Tibial nerve (tissue), 4 donors: Measurements from ENCODE around the gene ADPRH.
"Not testable (repeated sequence)": the region's sequence is repeated elsewhere in the genome, so short reads cannot be mapped to it uniquely, and the experiment has no call there.

Source experiments
- EP300 ChIP-seq, 2 donors: sonication (generic); formaldehyde crosslinking; IDR thresholded peaks; one replicate each; pipeline ENCODE4 v1.6.1; 2017; ENCODE audit warnings: antibody characterized with exemption in 2 of 2, mild to moderate bottlenecking in 1 of 2
- POLR2A ChIP-seq, 2 donors: fragments of 450-650 bp; IDR thresholded peaks; one replicate each; pipeline ENCODE4 v1.6.1; 2017; ENCODE audit warnings: antibody characterized with exemption in 2 of 2, mild to moderate bottlenecking in 2 of 2, moderate library complexity in 2 of 2
- TF ChIP-seq, protein P1 (sequence below), 5 experiments: fragments of 200-600 bp in 3 of 5; fragments of 450-650 bp in 2 of 5; sonication (generic) in 3 of 5; IDR thresholded peaks; one replicate each; pipeline ENCODE4 v1.5.1; 2016 to 2019; ENCODE audit warnings: antibody characterized with exemption in 5 of 5, mild to moderate bottlenecking in 3 of 5, moderate library complexity in 2 of 5

GRCh38 chr3:119552928-119553327 lies 26.4 kb upstream of the ADPRH start:
- not testable (repeated sequence) for TF ChIP-seq POLR2A, EP300 (IDR thresholded peaks at IDR 0.05)
- TF ChIP-seq, protein P1, sequence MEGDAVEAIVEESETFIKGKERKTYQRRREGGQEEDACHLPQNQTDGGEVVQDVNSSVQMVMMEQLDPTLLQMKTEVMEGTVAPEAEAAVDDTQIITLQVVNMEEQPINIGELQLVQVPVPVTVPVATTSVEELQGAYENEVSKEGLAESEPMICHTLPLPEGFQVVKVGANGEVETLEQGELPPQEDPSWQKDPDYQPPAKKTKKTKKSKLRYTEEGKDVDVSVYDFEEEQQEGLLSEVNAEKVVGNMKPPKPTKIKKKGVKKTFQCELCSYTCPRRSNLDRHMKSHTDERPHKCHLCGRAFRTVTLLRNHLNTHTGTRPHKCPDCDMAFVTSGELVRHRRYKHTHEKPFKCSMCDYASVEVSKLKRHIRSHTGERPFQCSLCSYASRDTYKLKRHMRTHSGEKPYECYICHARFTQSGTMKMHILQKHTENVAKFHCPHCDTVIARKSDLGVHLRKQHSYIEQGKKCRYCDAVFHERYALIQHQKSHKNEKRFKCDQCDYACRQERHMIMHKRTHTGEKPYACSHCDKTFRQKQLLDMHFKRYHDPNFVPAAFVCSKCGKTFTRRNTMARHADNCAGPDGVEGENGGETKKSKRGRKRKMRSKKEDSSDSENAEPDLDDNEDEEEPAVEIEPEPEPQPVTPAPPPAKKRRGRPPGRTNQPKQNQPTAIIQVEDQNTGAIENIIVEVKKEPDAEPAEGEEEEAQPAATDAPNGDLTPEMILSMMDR (IDR thresholded peaks at IDR 0.05), result not testable (repeated sequence)
